Transverse colon (tissue), 4 donors: ENCODE measurements around the gene GADD45B. TPM values are rescaled to one million over a fixed set of nuclear protein-coding genes. Genes with fewer than 3 reads are reported as not detected.
A peak's percentile ranks its signal among the peaks of the same experiment; 100 is the strongest.

Source experiments
- DNase-seq: peaks from one replicate; pipeline ENCODE4 v3.0.0-alpha.2; 2019
- H3K27ac ChIP-seq, 4 donors: fragments of 200-600 bp; sonication (generic); 2 replicates each; pipeline ENCODE4 v1.5.1; 2016 to 2018; ENCODE audit warnings: inconsistent platforms in 4 of 4
- H3K27me3 ChIP-seq: fragments of 200-600 bp; sonication (generic); 2 replicates; pipeline ENCODE4 v1.5.1; 2017; ENCODE audit warnings: inconsistent platforms
- H3K36me3 ChIP-seq, 4 donors: fragments of 200-600 bp; sonication (generic); 2 replicates each; pipeline ENCODE4 v1.5.1; 2017 to 2019; ENCODE audit warnings: inconsistent platforms in 4 of 4
- H3K4me1 ChIP-seq, 4 donors: fragments of 200-600 bp; sonication (generic); 2 replicates each; pipeline ENCODE4 v1.5.1; 2017 to 2020; ENCODE audit warnings: inconsistent platforms in 4 of 4
- H3K4me3 ChIP-seq, 4 donors: fragments of 200-600 bp; sonication (generic); 1 replicate in 1 of 4; 2 replicates in 3 of 4; pipeline versions ENCODE4 v1.5.1 to v1.6.1; 2017 to 2019; ENCODE audit warnings: inconsistent platforms in 4 of 4
- H3K9me3 ChIP-seq, 2 donors: fragments of 200-600 bp; sonication (generic); 2 replicates each; pipeline ENCODE4 v1.5.1; 2017 to 2019; ENCODE audit warnings: inconsistent platforms in 2 of 2
- CTCF ChIP-seq, 5 experiments: fragments of 200-600 bp in 3 of 5; fragments of 450-650 bp in 2 of 5; sonication (generic) in 3 of 5; IDR thresholded peaks; 1 replicate in 2 of 5; 2 replicates in 3 of 5; pipeline ENCODE4 v1.5.1; 2016 to 2017; ENCODE audit warnings: antibody characterized with exemption in 5 of 5, inconsistent platforms in 3 of 5, mild to moderate bottlenecking in 2 of 5, moderate library complexity in 1 of 5
- EP300 ChIP-seq: sonication (generic); formaldehyde crosslinking; IDR thresholded peaks from one replicate; pipeline ENCODE4 v1.6.1; 2017; ENCODE audit warnings: antibody characterized with exemption, low read depth
- POLR2A ChIP-seq: fragments of 450-650 bp; IDR thresholded peaks from one replicate; pipeline ENCODE4 v1.6.1; 2016; ENCODE audit warnings: antibody characterized with exemption, mild to moderate bottlenecking, moderate library complexity
- POLR2AphosphoS5 ChIP-seq, 3 donors: sonication (generic); formaldehyde crosslinking; IDR thresholded peaks; one replicate each; pipeline ENCODE4 v1.6.1; 2016; ENCODE audit warnings: antibody characterized with exemption in 3 of 3
- WGBS, 2 donors: methylation state at CpG; one replicate each; pipeline ENCODE4 v1.1.5; 2018; ENCODE audit warnings: low coverage in 1 of 2; 5-methylcytosine and 5-hydroxymethylcytosine counted together
- in situ Hi-C, 4 donors: fragments of 200-750 bp; cut with MboI; loops; one replicate each; pipeline versions ENCODE4 v1.15.0 to v1.15.1; 2017; ENCODE audit warnings: low sequenced_read_pairs in 3 of 4, low pct_ligation_motif_present in 1 of 4, low pct_unique_long_range_greater_than_20kb in 1 of 4
- intact Hi-C: fragments of 100-400 bp; cut with DNase I; formaldehyde crosslinking; loops from one replicate; pipeline ENCODE4 v1.15.1; 2023; ENCODE audit warnings: low total_unique reads
- total RNA-seq, 4 donors: library from RNA; depleted of rRNA; stranded (reverse); fragments of >200 nt; gene quantifications; one replicate each; pipeline ENCODE4 v1.1.0, GENCODE V29; 2016

GADD45B gene
- total RNA-seq, 4 donors from 2014 or later: 59.0 to 280 (median 167) TPM

- Histone ChIP-seq H3K27me3 (no peaks in the 10 kb centered on the region), H3K27ac (no peak overlapping the region), H3K4me3 (no peak overlapping the region), H3K9me3 (no peaks in the 10 kb centered on the region), H3K36me3 (no peaks in the 10 kb centered on the region), H3K4me1 (peaks cover 8 to 20% (median 16%) of the 10 kb centered on the region in 4 donors)
- in situ Hi-C loops: no loop called here
- WGBS, 2 donors: 93% methylated on average over 11 of the region's 19 CpGs; no CpG with 5 or more reads in 1 of the 2 donors
- TF ChIP-seq EP300 (no peak), CTCF (IDR thresholded peaks at IDR 0.05) (no peak), POLR2A (no peak), POLR2AphosphoS5 (IDR thresholded peaks at IDR 0.05) (no peak)
- no peak for DNase-seq
- intact Hi-C loops: no loop called here
Observed at GRCh38 chr19:2453431-2454025, 22.4 kb upstream of the GADD45B start.

GRCh38 chr19:2454199-2454961 lies 21.5 kb upstream of the GADD45B start:
- no peak for DNase-seq
- Histone ChIP-seq H3K36me3 (no peaks in the 10 kb centered on the region), H3K27me3 (no peaks in the 10 kb centered on the region), H3K4me3 (no peak overlapping the region), H3K4me1 (peaks cover 8 to 20% (median 16%) of the 10 kb centered on the region in 4 donors), H3K27ac (no peak overlapping the region), H3K9me3 (no peaks in the 10 kb centered on the region)
- intact Hi-C loops: no loop called here
- TF ChIP-seq POLR2AphosphoS5 (IDR thresholded peaks at IDR 0.05) (no peak), POLR2A (no peak), EP300 (no peak), CTCF (IDR thresholded peaks at IDR 0.05) (no peak)
- in situ Hi-C loops: no loop called here
- WGBS, 2 donors: 87% methylated on average over 19 of the region's 19 CpGs; no CpG with 5 or more reads in 1 of the 2 donors

GRCh38 chr19:2454962-2455850 lies 20.7 kb upstream of the GADD45B start:
- peak overlapping the region; percentile 81 to 100 (median 96) for H3K4me3 ChIP-seq
- peaks cover 8 to 20% (median 16%) of the 10 kb centered on the region in 4 donors for H3K4me1 ChIP-seq
- in situ Hi-C loops: no loop called here
- no peaks in the 10 kb centered on the region for H3K9me3 ChIP-seq
- TF ChIP-seq EP300 (no peak), POLR2AphosphoS5 (IDR thresholded peaks at IDR 0.05) (no peak), POLR2A (no peak), CTCF (IDR thresholded peaks at IDR 0.05) (no peak)
- no peak for DNase-seq
- H3K36me3 ChIP-seq: no peaks in the 10 kb centered on the region
- WGBS, 2 donors: 67% methylated on average over 14 of the region's 14 CpGs; no CpG with 5 or more reads in 1 of the 2 donors
- intact Hi-C loops: no loop called here
- no peaks in the 10 kb centered on the region for H3K27me3 ChIP-seq
- H3K27ac ChIP-seq: peak overlapping the region in 3 of 4 donors; percentile 83 to 87 (median 84)
